HAP-1 (cell line): ENCODE results near the gene NACAD.

Source experiments
- DNase-seq, 2 experiments: peaks; one replicate each; pipeline ENCODE4 v3.0.0-alpha.2; 2016 to 2020; ENCODE audit warnings: low spot score in 2 of 2
- H3K27me3 ChIP-seq: fragments of 250-450 bp; sonication (Bioruptor Pico); 2 replicates; pipeline ENCODE4 v1.5.1; 2020; ENCODE audit warnings: low read depth, mild to moderate bottlenecking, moderate library complexity
- H3K36me3 ChIP-seq: fragments of 250-450 bp; sonication (Bioruptor Pico); replicated peaks from 2 replicates; pipeline ENCODE4 v1.5.1; 2020; ENCODE audit warnings: mild to moderate bottlenecking
- H3K4me1 ChIP-seq: fragments of 250-450 bp; sonication (Bioruptor Pico); 2 replicates; pipeline ENCODE4 v1.5.1; 2020; ENCODE audit warnings: mild to moderate bottlenecking
- H3K4me3 ChIP-seq: fragments of 250-450 bp; sonication (Bioruptor Pico); 2 replicates; pipeline ENCODE4 v1.5.1; 2020; ENCODE audit warnings: mild to moderate bottlenecking, moderate library complexity
- H3K9me3 ChIP-seq: fragments of 250-450 bp; sonication (Bioruptor Pico); 2 replicates; pipeline ENCODE4 v1.5.1; 2020; ENCODE audit warnings: mild to moderate bottlenecking, moderate library complexity
- in situ Hi-C: fragments of 300-500 bp; cut with MboI; formaldehyde crosslinking; loops from 3 replicates; pipeline ENCODE4 v1.14.3; 2020; ENCODE audit warnings: low sequenced_read_pairs, inconsistent platforms, mixed read lengths

The NACAD gene

DNA sequence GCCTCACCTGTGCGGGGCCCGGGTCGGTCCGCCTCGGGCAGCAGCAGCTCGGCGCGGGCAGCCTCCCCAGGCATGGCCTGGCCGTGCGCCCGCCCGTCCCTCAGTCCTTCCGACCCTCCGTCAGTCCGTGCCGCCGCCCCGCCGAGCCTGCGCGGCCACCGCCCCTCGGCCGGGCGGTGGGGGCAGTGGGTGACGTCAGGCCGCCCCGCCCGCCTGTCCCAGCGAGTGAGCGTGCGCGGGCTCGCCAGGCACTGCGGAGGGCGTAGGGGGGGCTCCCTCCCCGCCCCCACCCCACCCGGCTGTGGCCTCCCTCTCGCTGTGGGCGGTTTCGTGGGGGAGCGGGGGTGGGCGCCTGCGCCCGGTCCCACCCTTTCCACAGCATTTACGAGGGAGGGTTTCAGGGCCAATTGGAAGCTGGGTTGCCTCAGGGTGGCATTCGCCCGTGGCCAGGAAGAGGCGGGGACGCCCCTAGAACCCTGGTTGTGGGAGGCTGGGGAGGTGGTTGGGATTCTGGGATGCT, at the start of gene NACAD:
NACAD (minus strand) TSS at position 149 of the 520 bp plus-strand sequence; CDS start at position 74, 75 bp downstream.
- Histone ChIP-seq H3K4me1 (0 out of 2 replicates have a peak, but pooled peaks cover 6% of the 10 kb centered on the region), H3K4me3 (peak within 1 kb of the TSS; percentile 36), H3K9me3 (no peaks in the 10 kb centered on the region), H3K27me3 (0 out of 2 replicates have a peak, but pooled peaks cover 4% of the 10 kb centered on the region), H3K36me3 (no peaks in the 10 kb centered on the region)
- in situ Hi-C loops, result no loop called here
- DNase-seq, result peak in 1 of 2 experiments; percentile 43

DNA sequence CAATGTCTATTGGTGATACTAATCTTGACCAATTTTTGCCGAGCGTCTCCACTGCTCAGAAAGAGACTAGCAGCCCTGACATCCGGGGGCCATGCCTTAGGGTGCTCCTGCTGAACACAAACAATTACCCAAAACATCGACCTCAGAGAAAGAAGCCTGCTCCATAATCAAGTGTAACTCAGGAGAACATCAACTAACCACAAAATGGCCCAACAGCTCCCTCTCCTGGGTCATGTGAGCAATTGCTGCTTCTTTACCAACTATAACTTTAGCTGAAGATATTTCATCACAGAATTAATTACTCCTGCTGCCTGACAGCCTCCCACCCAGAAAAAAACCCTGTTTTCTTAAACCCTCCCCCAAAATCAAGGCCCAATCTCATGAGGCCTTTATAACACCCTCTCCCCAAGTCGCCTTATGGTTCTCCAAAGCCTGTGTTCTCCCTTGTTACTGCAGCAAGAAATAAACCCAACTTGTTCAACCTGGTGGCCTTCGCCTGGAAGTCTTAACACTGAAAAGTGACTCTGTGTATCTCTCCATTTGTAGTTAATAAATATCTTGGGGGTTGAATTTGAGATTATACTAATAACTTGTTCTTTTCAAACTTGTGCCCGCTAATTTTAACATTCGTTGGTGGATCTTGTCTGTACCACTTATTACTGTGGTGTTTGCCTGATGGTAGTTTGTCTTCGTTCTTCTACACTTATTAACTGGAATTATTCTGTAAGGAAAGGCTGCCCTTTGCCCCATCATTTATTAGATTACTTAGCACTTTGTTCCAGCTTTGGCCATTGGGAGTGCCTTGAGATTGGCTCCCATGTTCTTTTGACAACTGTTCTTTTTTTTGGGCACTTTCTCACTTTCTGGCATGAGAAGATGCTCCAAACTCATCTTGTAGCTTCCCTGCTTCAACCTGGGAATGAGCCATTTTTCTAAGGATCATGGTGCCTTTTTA, 47.6 kb upstream of the NACAD start:
- no peaks in the 10 kb centered on the region for H3K36me3 ChIP-seq
- in situ Hi-C loops, result no loop called here
- DNase-seq, result peak; percentile 68 to 73
- H3K4me1 ChIP-seq, result no peaks in the 10 kb centered on the region
- H3K27me3 ChIP-seq, result no peaks in the 10 kb centered on the region; the same call in 1 of the 2 replicates
- no peak overlapping the region for H3K4me3 ChIP-seq
- no peaks in the 10 kb centered on the region for H3K9me3 ChIP-seq

- no peaks in the 10 kb centered on the region; the same call in 1 of the 2 replicates for H3K27me3 ChIP-seq
- DNase-seq, result no peak
- no peaks in the 10 kb centered on the region for H3K9me3 ChIP-seq
- no peak overlapping the region for H3K4me3 ChIP-seq
- H3K4me1 ChIP-seq, result no peaks in the 10 kb centered on the region
- no peaks in the 10 kb centered on the region for H3K36me3 ChIP-seq
- in situ Hi-C loops, result no loop called here
Observed at GRCh38 chr7:45133877-45134276, 45.1 kb upstream of the NACAD start.

DNA sequence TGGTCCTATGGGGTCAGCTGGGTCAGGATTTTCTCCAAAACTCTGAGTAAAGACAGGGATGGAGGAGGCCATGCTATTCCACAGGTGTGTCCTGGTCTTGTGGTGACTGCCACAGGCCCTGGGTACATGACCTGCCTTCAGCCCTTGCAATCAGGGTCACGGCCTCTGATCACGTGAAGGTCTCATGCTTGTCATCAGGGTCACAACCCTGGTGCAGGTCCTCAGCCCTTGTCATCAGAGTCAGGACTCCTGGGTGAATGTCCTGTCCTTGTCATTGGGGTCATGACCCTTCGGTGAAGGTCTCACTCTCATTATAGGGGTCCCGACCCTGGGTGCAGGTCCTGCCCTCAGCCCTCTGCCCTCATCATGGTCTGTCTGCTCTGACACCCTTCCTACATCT, 44.6 kb upstream of the NACAD start:
- H3K36me3 ChIP-seq, result no peaks in the 10 kb centered on the region
- no peak for DNase-seq
- no peaks in the 10 kb centered on the region for H3K9me3 ChIP-seq
- H3K4me3 ChIP-seq, result no peak overlapping the region
- no peaks in the 10 kb centered on the region for H3K4me1 ChIP-seq
- in situ Hi-C loops, result no loop called here
- no peaks in the 10 kb centered on the region; the same call in 1 of the 2 replicates for H3K27me3 ChIP-seq

GRCh38 chr7:45132708-45133320, 44.0 kb upstream of the NACAD start:
- no peaks in the 10 kb centered on the region for H3K9me3 ChIP-seq
- DNase-seq, result no peak

GRCh38 chr7:45131891-45132290, 43.1 kb upstream of the NACAD start:
- Histone ChIP-seq H3K27me3 (no peaks in the 10 kb centered on the region; the same call in 1 of the 2 replicates), H3K4me3 (no peak overlapping the region), H3K9me3 (no peaks in the 10 kb centered on the region), H3K4me1 (no peaks in the 10 kb centered on the region), H3K36me3 (no peaks in the 10 kb centered on the region)
- DNase-seq, result no peak
- in situ Hi-C loops, result no loop called here

More at GRCh38 chr7:45132708-45133320, 44.0 kb upstream of the NACAD start:
- H3K4me3 ChIP-seq, result no peak overlapping the region
- H3K4me1 ChIP-seq, result no peaks in the 10 kb centered on the region
- H3K36me3 ChIP-seq, result no peaks in the 10 kb centered on the region
- in situ Hi-C loops, result no loop called here
- no peaks in the 10 kb centered on the region; the same call in 1 of the 2 replicates for H3K27me3 ChIP-seq

- H3K9me3 ChIP-seq, result no peaks in the 10 kb centered on the region
- H3K36me3 ChIP-seq, result no peaks in the 10 kb centered on the region
- H3K27me3 ChIP-seq, result no peaks in the 10 kb centered on the region
- no peak for DNase-seq
- no peak overlapping the region for H3K4me3 ChIP-seq
- in situ Hi-C loops, result no loop called here
- no peaks in the 10 kb centered on the region for H3K4me1 ChIP-seq
Observed at GRCh38 chr7:45130910-45131309, 42.1 kb upstream of the NACAD start.

- H3K27me3 ChIP-seq, result no peaks in the 10 kb centered on the region
- no peak for DNase-seq
- no peaks in the 10 kb centered on the region for H3K36me3 ChIP-seq
- H3K4me3 ChIP-seq, result no peak overlapping the region
- in situ Hi-C loops, result no loop called here
- H3K4me1 ChIP-seq, result no peaks in the 10 kb centered on the region
- no peaks in the 10 kb centered on the region for H3K9me3 ChIP-seq
Observed at GRCh38 chr7:45129906-45130305, 41.1 kb upstream of the NACAD start.

DNA sequence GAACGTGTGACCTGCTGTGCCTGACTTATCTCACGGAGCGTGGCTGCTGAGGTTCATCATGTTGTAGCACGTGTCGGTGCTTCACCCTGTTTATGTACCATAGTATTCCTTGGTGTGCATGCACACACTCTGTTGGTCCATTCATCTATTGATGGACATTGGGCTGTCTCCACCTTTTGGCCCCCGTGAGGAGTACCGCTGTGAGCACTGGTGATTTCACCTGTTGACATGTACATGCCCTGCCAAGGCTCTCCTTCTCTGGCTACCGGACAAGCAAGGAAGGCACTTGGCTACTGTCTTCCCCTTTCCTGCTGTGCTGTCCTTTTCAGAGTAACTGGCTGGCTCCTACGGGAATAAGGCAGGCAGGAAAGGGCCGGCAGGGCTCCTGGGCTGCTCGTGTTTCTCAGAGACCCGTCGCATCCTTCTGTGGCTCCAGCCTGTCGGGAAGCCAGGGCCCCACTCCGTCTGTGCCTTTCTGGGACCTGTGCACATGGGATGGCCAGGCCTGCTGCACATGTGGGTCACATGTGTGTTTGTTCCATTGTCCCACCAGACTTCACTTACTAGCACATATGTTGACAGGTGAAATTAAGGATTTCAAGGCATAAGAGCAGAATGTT, 40.5 kb upstream of the NACAD start:
- Histone ChIP-seq H3K27me3 (no peaks in the 10 kb centered on the region), H3K4me1 (no peaks in the 10 kb centered on the region), H3K36me3 (no peaks in the 10 kb centered on the region), H3K9me3 (no peaks in the 10 kb centered on the region), H3K4me3 (no peak overlapping the region)
- in situ Hi-C loops, result no loop called here
- DNase-seq, result no peak

DNA sequence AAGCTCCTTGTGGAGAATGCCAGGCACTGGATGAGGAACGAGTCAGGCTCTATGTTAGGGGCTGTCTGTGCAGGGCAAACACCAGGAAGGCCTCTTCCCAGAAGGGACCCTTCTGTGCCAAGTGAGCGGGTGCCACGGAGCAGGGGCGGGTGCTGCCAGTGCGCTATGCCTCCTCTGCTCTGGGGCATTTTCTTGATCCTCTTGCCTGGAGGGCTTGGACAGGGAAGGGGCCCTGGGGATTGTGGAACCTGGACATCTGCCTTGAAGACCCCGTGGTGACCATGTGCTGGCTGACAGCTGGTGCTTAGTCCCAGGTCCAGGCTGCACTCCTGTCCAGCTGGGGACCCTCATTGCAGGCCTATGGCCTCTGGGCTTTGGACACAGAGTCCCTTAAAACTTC, 38.2 kb upstream of the NACAD start:
- in situ Hi-C loops, result no loop called here
- Histone ChIP-seq H3K36me3 (no peaks in the 10 kb centered on the region), H3K4me1 (no peaks in the 10 kb centered on the region)

GRCh38 chr7:45126201-45126600, 37.4 kb upstream of the NACAD start:
- no peaks in the 10 kb centered on the region for H3K9me3 ChIP-seq
- no peaks in the 10 kb centered on the region for H3K36me3 ChIP-seq
- DNase-seq, result no peak
- no peaks in the 10 kb centered on the region for H3K27me3 ChIP-seq
- H3K4me1 ChIP-seq, result no peaks in the 10 kb centered on the region
- H3K4me3 ChIP-seq, result no peak overlapping the region
- in situ Hi-C loops, result no loop called here

More for the DNA sequence above, 38.2 kb upstream of the NACAD start:
- no peak overlapping the region for H3K4me3 ChIP-seq
- no peaks in the 10 kb centered on the region for H3K9me3 ChIP-seq
- no peak for DNase-seq
- H3K27me3 ChIP-seq, result no peaks in the 10 kb centered on the region

GRCh38 chr7:45125193-45125904, 36.6 kb upstream of the NACAD start:
- Histone ChIP-seq H3K4me1 (no peaks in the 10 kb centered on the region), H3K4me3 (no peak overlapping the region), H3K27me3 (no peaks in the 10 kb centered on the region), H3K36me3 (no peaks in the 10 kb centered on the region), H3K9me3 (no peaks in the 10 kb centered on the region)
- no peak for DNase-seq
- in situ Hi-C loops, result no loop called here
